GM19324 (cell line): Measurements from ENCODE around the gene SLC25A33.
"Not testable (repeated sequence)": the region's sequence is repeated elsewhere in the genome, so short reads cannot be mapped to it uniquely, and the experiment has no call there.

Experiments
- ATAC-seq: cut with Tn5 transposase; IDR thresholded peaks from one replicate; pipeline ENCODE4 v1.9.1; 2021; ENCODE audit warnings: mild to moderate bottlenecking, moderate library complexity; ENCODE audit not compliant: unreplicated experiment, low FRiP score

SLC25A33 gene

DNA sequence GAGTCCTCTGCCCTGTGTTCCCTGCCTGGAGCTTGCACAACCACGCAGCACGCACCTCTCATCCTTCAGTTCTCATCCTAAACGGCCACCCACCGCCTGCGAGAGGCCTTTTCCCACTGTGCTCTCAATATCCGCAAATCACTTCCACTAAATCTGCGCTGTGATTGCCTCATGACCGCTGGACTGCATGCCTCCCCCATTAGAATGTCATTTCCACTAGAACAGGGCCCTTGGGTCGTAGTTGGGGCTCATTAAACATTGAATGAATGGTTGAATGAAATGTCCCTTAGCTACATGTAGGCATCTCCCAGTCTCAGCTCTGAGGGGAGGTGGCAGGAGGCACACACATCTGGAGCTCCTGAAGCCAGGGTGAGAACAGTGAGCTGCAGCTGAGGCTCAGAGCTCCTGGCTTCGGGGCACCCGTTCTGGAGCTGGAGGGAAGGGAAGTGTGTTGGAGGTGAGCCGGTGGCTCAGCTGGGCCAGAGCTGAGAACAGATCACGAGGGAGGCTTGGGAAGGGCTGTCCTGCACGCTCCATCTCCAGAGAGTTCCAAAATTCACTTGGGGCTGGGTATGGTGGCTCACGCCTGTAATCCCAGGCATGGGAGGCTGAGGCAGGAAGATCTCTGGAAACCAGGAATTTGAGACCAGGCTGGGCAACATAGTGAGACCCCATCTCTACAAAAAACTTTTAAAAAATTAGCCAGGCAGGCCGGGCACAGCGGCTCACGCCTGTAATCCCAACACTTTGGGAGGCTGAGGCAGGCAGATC, 79.8 kb downstream of the SLC25A33 start:
- no peak for ATAC-seq

DNA sequence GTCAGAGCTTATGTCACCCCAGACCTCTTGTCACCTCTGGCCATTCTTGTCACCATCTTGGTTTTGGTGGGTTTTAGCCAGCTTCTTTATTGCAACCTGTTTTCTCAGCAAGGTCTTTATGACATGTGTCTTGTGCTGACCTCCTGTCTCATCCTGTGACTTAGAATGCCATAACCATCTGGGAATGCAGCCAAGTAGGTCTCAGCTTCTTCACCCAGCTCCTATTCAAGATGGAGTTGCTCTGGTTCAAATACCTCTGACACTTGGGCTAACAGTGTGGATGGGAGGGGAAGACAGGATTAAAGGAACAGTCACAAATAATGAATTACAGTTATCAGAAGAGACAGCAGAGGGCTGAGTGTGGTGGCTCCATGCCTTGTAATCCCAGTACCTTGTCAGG, 81.8 kb downstream of the SLC25A33 start:
- no peak for ATAC-seq

- no peak for ATAC-seq
These were observed 84.8 kb downstream of the SLC25A33 start for GRCh38 chr1:9624081-9624480.

DNA sequence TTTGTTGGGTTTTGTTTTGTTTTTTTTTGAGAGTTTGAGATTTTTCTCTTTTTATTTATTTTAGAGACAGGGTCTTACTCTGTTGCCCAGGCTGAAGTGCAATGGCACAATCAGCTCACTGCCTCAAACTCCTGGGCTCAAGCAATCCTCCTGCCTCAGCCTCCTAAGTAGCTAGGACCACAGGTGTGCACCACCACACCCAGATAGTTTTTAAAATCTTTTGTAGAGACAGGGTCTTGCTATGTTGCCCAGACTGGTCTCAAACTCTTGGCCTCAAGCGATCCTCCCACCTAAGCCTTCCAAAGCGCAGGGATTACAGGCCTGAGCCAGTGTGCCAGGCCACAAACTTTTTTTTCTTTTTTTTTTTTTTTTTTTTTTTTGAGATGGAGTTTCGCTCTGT, 85.8 kb downstream of the SLC25A33 start:
- ATAC-seq: not testable (repeated sequence)

GRCh38 chr1:9626201-9626608, 86.9 kb downstream of the SLC25A33 start:
- ATAC-seq: peak; percentile 55

GRCh38 chr1:9628541-9629444, 89.5 kb downstream of the SLC25A33 start:
- ATAC-seq: no peak

GRCh38 chr1:9629445-9630201, 90.4 kb downstream of the SLC25A33 start:
- no peak for ATAC-seq

DNA sequence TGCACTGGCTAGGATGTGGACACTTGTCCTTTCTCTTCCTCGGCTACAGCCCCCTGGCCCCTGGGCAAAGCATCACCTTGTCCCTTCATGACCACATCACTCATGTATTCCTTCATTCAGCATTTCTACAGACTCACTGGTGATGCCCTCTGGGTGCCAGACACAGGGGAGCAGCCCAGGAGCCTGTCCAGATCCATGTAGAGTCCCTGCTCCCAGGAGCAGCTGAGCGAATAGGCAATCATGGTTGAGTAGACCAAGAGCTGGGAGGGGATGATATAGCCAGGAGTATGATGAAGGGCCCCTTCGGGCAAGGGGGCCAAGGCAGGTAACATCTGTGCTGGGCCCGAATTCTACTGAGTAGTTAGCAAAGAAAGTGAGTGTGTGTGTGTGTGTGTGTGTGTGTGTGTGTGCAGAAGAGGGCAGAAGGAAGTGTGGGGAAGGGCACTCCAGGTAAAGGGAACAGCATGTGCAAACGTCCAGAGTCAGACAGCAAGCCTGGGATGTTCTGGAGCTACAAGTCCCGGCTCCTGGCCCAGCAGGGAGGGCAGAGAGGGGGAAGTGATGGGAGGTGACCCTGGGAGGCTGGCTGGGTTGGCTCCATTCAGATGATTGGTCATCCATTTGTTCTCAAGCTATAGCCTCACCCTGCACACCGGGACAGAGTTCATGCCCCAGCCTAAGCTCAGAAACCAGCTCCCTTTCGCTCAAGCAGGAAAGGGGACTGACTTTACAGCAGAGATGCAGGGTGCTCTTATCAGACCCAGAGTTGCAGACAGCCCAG, 91.3 kb downstream of the SLC25A33 start:
- no peak for ATAC-seq

GRCh38 chr1:9631613-9632012, 92.3 kb downstream of the SLC25A33 start:
- no peak for ATAC-seq

GRCh38 chr1:9633493-9633892, 94.2 kb downstream of the SLC25A33 start:
- no peak for ATAC-seq

DNA sequence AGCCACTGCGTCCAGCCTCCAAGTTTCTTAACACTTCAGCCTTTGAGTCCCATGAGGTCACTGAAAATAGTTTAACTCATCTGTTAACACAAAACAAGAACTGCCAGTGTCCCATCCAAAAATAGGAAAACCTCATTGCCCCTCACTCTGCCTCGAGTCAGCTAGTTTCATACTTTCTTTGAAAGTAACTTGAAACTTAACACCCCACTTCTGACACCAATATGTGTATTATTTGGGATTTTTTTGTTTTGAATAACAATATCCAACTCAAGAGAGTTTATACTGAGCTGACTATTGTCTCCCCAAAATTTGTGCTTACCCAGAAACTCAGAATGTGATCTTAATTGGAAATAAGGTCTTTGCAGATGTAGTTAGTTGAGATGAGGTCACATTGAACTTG, 95.3 kb downstream of the SLC25A33 start:
- ATAC-seq: no peak
